ENCODE results near the gene CREB1. TPM values are rescaled to one million over a fixed set of nuclear protein-coding genes. Genes with fewer than 3 reads are reported as not detected.
"Not testable (repeated sequence)": the region's sequence is repeated elsewhere in the genome, so short reads cannot be mapped to it uniquely, and the experiment has no call there.

Gene CREB1
- total RNA-seq, 4 donors from 2014 or later = 41.9 to 56.1 (median 51.9) TPM

DNA sequence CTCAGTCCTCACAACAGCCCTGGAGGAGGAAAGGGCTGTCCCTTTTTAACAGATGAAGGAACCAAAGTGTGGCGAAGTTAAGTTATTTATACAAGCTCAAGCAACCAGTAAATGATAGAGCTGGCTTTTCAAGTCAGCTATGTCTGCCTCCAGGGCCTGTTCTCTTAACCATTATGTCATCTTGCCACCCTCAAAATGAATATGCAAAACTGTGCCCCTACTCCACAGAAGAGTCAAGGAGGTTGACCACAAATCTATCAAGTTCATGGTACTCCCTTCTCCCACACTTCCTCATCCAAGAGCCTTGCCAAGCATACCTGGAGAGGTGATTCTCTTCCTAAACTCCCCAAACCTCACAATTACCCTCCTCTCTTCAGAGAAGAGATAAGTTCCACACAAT lies 37.3 kb upstream of the CREB1 start:
- WGBS, 2 donors (ENCODE audit: low coverage in 1 of 2) = 61 to 80% methylated on average over 1 of the region's 1 CpG
- in situ Hi-C loops (cut with MboI; ENCODE audit: low pct_ligation_motif_present in 1 of 4, low pct_unique_long_range_greater_than_20kb in 1 of 4, low sequenced_read_pairs in 3 of 4) (no loop called here), intact Hi-C loops (cut with DNase I; ENCODE audit: low total_unique reads) (no loop called here)
- H3K4me1 ChIP-seq = no peaks in the 10 kb centered on the region
- no peak overlapping the region for H3K27ac ChIP-seq
- no peaks in the 10 kb centered on the region for H3K27me3 ChIP-seq
- H3K9me3 ChIP-seq = no peaks in the 10 kb centered on the region
- DNase-seq = no peak
- TF ChIP-seq, protein P1, sequence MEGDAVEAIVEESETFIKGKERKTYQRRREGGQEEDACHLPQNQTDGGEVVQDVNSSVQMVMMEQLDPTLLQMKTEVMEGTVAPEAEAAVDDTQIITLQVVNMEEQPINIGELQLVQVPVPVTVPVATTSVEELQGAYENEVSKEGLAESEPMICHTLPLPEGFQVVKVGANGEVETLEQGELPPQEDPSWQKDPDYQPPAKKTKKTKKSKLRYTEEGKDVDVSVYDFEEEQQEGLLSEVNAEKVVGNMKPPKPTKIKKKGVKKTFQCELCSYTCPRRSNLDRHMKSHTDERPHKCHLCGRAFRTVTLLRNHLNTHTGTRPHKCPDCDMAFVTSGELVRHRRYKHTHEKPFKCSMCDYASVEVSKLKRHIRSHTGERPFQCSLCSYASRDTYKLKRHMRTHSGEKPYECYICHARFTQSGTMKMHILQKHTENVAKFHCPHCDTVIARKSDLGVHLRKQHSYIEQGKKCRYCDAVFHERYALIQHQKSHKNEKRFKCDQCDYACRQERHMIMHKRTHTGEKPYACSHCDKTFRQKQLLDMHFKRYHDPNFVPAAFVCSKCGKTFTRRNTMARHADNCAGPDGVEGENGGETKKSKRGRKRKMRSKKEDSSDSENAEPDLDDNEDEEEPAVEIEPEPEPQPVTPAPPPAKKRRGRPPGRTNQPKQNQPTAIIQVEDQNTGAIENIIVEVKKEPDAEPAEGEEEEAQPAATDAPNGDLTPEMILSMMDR (IDR thresholded peaks at IDR 0.05) = no peak
- TF ChIP-seq EP300 (IDR thresholded peaks at IDR 0.05; ENCODE audit: low read depth) (no peak), POLR2A (IDR thresholded peaks at IDR 0.05) (no peak), POLR2AphosphoS5 (IDR thresholded peaks at IDR 0.05) (no peak)
- no peaks in the 10 kb centered on the region for H3K36me3 ChIP-seq
- no peak overlapping the region for H3K4me3 ChIP-seq

DNA sequence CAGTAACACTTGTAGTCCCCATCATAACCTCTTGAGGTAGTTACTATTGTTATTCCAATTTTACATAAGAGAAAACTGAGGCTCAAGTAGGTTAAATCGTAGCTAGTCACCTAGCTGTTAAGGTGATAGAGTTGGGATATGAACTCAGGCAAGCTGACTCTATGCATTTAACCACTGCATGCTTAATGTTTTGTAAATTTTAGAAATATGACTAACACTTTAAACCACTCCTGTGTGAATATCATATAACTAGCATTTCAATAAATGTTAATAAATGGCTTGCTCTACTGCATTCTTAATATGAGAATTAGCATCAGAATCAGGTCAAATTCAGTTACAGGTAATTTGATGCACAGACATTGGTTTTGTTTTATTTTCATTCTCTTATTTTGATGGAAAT lies 35.6 kb upstream of the CREB1 start:
- TF ChIP-seq, protein P1 (IDR thresholded peaks at IDR 0.05) = no peak
- TF ChIP-seq EP300 (IDR thresholded peaks at IDR 0.05; ENCODE audit: low read depth) = no peak
- TF ChIP-seq POLR2AphosphoS5 (IDR thresholded peaks at IDR 0.05) = no peak
- no peak for TF ChIP-seq POLR2A (IDR thresholded peaks at IDR 0.05)
- Histone ChIP-seq H3K27ac (no peak overlapping the region), H3K4me3 (no peak overlapping the region), H3K27me3 (no peaks in the 10 kb centered on the region), H3K9me3 (no peaks in the 10 kb centered on the region), H3K4me1 (no peaks in the 10 kb centered on the region), H3K36me3 (no peaks in the 10 kb centered on the region)
- no peak for DNase-seq
- WGBS, 2 donors (ENCODE audit: low coverage in 1 of 2) = 82% methylated on average over 1 of the region's 1 CpG; no CpG with 5 or more reads in 1 of the 2 donors
- intact Hi-C loops (cut with DNase I; ENCODE audit: low total_unique reads) = no loop called here
- in situ Hi-C loops (cut with MboI; ENCODE audit: low pct_ligation_motif_present in 1 of 4, low pct_unique_long_range_greater_than_20kb in 1 of 4, low sequenced_read_pairs in 3 of 4) = no loop called here

DNA sequence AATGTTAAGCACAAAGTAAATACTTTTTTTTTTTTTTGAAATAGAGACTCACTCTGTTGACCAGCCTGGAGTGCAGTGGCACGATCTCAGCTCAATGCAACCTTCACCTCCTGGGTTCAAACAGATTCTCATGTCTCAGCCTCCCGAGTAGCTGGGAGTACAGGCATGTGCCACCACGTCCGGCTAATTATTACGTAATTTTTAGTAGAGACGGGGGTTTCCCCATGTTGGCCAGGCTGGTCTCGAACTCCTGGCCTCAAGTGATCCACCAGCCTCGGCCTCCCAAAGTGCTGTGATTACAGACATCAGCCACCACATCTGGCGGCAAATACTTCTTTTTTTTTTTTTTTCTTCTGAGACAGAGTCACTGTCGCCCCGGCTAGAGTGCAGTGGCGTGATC lies 32.8 kb upstream of the CREB1 start:
- WGBS, 2 donors (ENCODE audit: low coverage in 1 of 2) = 93 to 94% methylated on average over 3 to 12 of the region's 12 CpGs
- H3K27me3 ChIP-seq; in situ Hi-C loops (cut with MboI; ENCODE audit: low pct_ligation_motif_present in 1 of 4, low pct_unique_long_range_greater_than_20kb in 1 of 4, low sequenced_read_pairs in 3 of 4); H3K4me3 ChIP-seq; H3K27ac ChIP-seq; H3K4me1 ChIP-seq; H3K36me3 ChIP-seq; intact Hi-C loops (cut with DNase I; ENCODE audit: low total_unique reads); DNase-seq; H3K9me3 ChIP-seq: not testable (repeated sequence)

DNA sequence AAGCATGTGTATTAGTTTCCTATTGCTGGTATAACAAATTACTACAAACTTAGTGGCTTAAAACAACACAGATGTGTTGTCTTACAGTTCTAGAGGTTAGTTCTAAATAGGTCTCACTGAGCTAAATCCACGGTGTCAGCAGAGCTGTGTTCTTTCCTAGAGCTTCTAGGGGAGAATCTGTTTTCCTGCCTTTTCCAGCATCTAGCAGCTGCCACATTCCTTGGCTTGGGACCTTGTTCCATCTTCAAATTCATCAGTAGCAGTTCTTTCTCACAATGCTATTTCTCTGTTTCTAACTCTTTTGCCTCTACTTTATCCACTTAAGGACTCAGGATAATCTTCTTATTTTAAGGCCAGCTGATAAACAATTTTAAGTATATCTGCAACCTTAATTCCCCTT lies 32.2 kb upstream of the CREB1 start:
- DNase-seq = no peak
- in situ Hi-C loops (cut with MboI; ENCODE audit: low pct_ligation_motif_present in 1 of 4, low pct_unique_long_range_greater_than_20kb in 1 of 4, low sequenced_read_pairs in 3 of 4) = no loop called here
- Histone ChIP-seq H3K27me3 (no peaks in the 10 kb centered on the region), H3K4me3 (no peak overlapping the region), H3K9me3 (no peaks in the 10 kb centered on the region), H3K4me1 (no peaks in the 10 kb centered on the region), H3K36me3 (no peaks in the 10 kb centered on the region), H3K27ac (no peak overlapping the region)
- TF ChIP-seq POLR2A (IDR thresholded peaks at IDR 0.05) = no peak
- TF ChIP-seq POLR2AphosphoS5 (IDR thresholded peaks at IDR 0.05) = no peak
- TF ChIP-seq EP300 (IDR thresholded peaks at IDR 0.05; ENCODE audit: low read depth) = no peak
- TF ChIP-seq, protein P1 (IDR thresholded peaks at IDR 0.05) = no peak
- WGBS, 2 donors (ENCODE audit: low coverage in 1 of 2) = 79 to 83% methylated on average over 1 of the region's 1 CpG
- intact Hi-C loops (cut with DNase I; ENCODE audit: low total_unique reads) = no loop called here

DNA sequence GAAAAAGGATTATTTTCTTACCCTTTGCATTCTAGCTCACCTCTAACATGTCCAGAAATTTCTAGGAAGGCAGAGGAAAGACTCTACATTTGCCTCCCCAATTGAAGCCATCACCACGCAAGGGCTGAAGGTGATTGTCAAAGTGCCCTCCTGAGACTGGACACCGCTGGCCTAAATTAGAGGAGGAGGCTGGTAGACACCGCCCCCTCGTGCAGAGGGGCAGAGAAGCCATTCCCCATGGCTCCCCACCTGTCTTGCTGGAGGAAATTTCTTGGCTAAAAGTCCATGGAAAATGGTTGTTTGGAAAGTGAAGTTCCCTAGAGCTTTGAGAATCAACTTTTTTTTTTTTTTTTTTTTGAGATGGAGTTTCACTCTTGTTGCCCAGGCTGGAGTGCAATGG lies 31.3 kb upstream of the CREB1 start:
- H3K9me3 ChIP-seq = no peaks in the 10 kb centered on the region
- no peaks in the 10 kb centered on the region for H3K4me1 ChIP-seq
- in situ Hi-C loops (cut with MboI; ENCODE audit: low pct_ligation_motif_present in 1 of 4, low pct_unique_long_range_greater_than_20kb in 1 of 4, low sequenced_read_pairs in 3 of 4) = no loop called here
- H3K27me3 ChIP-seq = no peaks in the 10 kb centered on the region
- no peak overlapping the region for H3K4me3 ChIP-seq
- TF ChIP-seq EP300 (IDR thresholded peaks at IDR 0.05; ENCODE audit: low read depth) (no peak), POLR2A (IDR thresholded peaks at IDR 0.05) (no peak), POLR2AphosphoS5 (IDR thresholded peaks at IDR 0.05) (no peak)
- TF ChIP-seq, protein P1 (IDR thresholded peaks at IDR 0.05) = no peak
- intact Hi-C loops (cut with DNase I; ENCODE audit: low total_unique reads) = no loop called here
- no peaks in the 10 kb centered on the region for H3K36me3 ChIP-seq
- 76 to 92% methylated on average over 2 to 4 of the region's 4 CpGs for WGBS, 2 donors (ENCODE audit: low coverage in 1 of 2)
- no peak for DNase-seq
- no peak overlapping the region for H3K27ac ChIP-seq
